ENCODE results near the gene MRPS11. TPM values are rescaled to one million over a fixed set of nuclear protein-coding genes. Genes with fewer than 3 reads are reported as not detected.

MRPS11 gene
- total and polyA plus RNA-seq, 9 of the 15 experiments (the other 6 are each of a cell fraction or from before 2014, with no cell fraction given): 28.3 to 83.2 (median 53.1) TPM

DNA sequence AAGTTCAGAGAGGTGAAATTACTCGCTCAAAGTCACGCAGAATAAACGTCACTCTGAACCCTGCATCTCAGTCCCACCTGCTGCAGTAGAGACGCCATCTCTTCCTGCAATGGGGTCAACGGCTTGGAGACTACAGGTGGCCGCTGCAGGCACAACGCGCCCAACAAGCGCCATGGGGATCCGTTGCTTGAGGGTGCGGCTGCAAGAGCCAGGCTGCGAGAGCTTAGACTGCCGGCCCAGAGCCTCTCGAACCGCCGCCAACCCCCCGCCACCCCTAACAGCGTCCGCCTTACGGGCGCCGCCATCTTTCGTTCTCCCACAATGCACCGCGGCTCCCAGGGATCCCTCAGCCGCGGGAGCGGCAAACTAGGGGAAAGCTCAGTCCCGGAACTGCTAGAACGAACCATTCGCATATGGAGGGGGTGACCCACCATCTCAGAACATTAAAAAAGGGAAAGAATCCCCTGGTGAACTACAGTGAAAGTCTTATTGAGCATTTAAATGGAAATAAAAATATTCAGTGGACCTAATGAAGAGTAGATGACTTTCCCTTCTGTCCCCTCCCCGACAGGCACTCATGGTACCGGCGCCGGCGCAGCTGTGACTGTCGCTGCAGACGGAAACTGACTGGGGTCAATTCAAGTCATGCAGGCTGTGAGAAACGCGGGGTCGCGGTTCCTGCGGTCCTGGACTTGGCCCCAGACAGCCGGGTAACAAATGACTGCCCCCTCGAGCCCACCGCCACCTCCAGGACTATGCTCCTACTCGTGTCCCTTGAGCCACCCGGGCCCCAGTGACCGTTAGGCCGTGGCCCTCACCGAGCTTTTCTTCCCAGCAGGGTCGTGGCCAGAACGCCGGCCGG is at the start of gene MRPS11, which contains the start of gene MRPL46 (continued):
- TF ChIP-seq, protein P1, sequence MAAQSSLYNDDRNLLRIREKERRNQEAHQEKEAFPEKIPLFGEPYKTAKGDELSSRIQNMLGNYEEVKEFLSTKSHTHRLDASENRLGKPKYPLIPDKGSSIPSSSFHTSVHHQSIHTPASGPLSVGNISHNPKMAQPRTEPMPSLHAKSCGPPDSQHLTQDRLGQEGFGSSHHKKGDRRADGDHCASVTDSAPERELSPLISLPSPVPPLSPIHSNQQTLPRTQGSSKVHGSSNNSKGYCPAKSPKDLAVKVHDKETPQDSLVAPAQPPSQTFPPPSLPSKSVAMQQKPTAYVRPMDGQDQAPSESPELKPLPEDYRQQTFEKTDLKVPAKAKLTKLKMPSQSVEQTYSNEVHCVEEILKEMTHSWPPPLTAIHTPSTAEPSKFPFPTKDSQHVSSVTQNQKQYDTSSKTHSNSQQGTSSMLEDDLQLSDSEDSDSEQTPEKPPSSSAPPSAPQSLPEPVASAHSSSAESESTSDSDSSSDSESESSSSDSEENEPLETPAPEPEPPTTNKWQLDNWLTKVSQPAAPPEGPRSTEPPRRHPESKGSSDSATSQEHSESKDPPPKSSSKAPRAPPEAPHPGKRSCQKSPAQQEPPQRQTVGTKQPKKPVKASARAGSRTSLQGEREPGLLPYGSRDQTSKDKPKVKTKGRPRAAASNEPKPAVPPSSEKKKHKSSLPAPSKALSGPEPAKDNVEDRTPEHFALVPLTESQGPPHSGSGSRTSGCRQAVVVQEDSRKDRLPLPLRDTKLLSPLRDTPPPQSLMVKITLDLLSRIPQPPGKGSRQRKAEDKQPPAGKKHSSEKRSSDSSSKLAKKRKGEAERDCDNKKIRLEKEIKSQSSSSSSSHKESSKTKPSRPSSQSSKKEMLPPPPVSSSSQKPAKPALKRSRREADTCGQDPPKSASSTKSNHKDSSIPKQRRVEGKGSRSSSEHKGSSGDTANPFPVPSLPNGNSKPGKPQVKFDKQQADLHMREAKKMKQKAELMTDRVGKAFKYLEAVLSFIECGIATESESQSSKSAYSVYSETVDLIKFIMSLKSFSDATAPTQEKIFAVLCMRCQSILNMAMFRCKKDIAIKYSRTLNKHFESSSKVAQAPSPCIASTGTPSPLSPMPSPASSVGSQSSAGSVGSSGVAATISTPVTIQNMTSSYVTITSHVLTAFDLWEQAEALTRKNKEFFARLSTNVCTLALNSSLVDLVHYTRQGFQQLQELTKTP (IDR thresholded peaks at IDR 0.05; ENCODE audit: low read depth in 1 of 2, partially characterized antibody in 2 of 2): peak; percentile 9 to 94
- TF ChIP-seq CXXC5 (CRISPR knock-in tag; IDR thresholded peaks at IDR 0.05): peak; percentile 61; the same call in 1 of the 2 replicates
- peak; percentile 98 for TF ChIP-seq C11orf30 (IDR thresholded peaks at IDR 0.05; ENCODE audit: low read depth)
- TF ChIP-seq ZNF77 (CRISPR knock-in tag; IDR thresholded peaks at IDR 0.05): no peak
- TF ChIP-seq, protein P2, sequence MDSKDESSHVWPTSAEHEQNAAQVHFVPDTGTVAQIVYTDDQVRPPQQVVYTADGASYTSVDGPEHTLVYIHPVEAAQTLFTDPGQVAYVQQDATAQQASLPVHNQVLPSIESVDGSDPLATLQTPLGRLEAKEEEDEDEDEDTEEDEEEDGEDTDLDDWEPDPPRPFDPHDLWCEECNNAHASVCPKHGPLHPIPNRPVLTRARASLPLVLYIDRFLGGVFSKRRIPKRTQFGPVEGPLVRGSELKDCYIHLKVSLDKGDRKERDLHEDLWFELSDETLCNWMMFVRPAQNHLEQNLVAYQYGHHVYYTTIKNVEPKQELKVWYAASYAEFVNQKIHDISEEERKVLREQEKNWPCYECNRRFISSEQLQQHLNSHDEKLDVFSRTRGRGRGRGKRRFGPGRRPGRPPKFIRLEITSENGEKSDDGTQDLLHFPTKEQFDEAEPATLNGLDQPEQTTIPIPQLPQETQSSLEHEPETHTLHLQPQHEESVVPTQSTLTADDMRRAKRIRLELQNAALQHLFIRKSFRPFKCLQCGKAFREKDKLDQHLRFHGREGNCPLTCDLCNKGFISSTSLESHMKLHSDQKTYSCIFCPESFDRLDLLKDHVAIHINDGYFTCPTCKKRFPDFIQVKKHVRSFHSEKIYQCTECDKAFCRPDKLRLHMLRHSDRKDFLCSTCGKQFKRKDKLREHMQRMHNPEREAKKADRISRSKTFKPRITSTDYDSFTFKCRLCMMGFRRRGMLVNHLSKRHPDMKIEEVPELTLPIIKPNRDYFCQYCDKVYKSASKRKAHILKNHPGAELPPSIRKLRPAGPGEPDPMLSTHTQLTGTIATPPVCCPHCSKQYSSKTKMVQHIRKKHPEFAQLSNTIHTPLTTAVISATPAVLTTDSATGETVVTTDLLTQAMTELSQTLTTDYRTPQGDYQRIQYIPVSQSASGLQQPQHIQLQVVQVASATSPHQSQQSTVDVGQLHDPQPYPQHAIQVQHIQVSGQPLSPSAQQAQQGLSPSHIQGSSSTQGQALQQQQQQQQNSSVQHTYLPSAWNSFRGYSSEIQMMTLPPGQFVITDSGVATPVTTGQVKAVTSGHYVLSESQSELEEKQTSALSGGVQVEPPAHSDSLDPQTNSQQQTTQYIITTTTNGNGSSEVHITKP (IDR thresholded peaks at IDR 0.05; ENCODE audit: partially characterized antibody): peak; percentile 100
- 0 out of 2 replicates have a peak, but pooled peaks have one; percentile 9 for TF ChIP-seq ARID1B (IDR thresholded peaks at IDR 0.05)
- TF ChIP-seq RB1 (IDR thresholded peaks at IDR 0.05; ENCODE audit: low read depth): peak; percentile 46; the same call in 1 of the 2 replicates
- TF ChIP-seq SMAD1 (IDR thresholded peaks at IDR 0.05; ENCODE audit: low read depth, low read length, partially characterized antibody): peak; percentile 49
- TF ChIP-seq, protein P3, sequence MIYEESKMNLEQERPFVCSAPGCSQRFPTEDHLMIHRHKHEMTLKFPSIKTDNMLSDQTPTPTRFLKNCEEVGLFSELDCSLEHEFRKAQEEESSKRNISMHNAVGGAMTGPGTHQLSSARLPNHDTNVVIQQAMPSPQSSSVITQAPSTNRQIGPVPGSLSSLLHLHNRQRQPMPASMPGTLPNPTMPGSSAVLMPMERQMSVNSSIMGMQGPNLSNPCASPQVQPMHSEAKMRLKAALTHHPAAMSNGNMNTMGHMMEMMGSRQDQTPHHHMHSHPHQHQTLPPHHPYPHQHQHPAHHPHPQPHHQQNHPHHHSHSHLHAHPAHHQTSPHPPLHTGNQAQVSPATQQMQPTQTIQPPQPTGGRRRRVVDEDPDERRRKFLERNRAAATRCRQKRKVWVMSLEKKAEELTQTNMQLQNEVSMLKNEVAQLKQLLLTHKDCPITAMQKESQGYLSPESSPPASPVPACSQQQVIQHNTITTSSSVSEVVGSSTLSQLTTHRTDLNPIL (CRISPR knock-in tag; IDR thresholded peaks at IDR 0.05): no peak
- TF ChIP-seq NEUROD1 (IDR thresholded peaks at IDR 0.05; ENCODE audit: borderline replicate concordance, low read depth, low read length, partially characterized antibody): peak; percentile 38
- TF ChIP-seq, protein P4, sequence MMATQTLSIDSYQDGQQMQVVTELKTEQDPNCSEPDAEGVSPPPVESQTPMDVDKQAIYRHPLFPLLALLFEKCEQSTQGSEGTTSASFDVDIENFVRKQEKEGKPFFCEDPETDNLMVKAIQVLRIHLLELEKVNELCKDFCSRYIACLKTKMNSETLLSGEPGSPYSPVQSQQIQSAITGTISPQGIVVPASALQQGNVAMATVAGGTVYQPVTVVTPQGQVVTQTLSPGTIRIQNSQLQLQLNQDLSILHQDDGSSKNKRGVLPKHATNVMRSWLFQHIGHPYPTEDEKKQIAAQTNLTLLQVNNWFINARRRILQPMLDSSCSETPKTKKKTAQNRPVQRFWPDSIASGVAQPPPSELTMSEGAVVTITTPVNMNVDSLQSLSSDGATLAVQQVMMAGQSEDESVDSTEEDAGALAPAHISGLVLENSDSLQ (IDR thresholded peaks at IDR 0.05): peak; percentile 27; the same call in 1 of the 2 replicates
- TF ChIP-seq, protein P5, sequence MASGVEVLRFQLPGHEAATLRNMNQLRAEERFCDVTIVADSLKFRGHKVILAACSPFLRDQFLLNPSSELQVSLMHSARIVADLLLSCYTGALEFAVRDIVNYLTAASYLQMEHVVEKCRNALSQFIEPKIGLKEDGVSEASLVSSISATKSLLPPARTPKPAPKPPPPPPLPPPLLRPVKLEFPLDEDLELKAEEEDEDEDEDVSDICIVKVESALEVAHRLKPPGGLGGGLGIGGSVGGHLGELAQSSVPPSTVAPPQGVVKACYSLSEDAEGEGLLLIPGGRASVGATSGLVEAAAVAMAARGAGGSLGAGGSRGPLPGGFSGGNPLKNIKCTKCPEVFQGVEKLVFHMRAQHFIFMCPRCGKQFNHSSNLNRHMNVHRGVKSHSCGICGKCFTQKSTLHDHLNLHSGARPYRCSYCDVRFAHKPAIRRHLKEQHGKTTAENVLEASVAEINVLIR (CRISPR knock-in tag; IDR thresholded peaks at IDR 0.05): peak; percentile 60
- TF ChIP-seq ATF1 (CRISPR knock-in tag; IDR thresholded peaks at IDR 0.05): no peak
- TF ChIP-seq ATF1 (tag; IDR thresholded peaks at IDR 0.05): peak; percentile 91
- TF ChIP-seq ZNF253 (CRISPR knock-in tag; conservative IDR thresholded peaks at IDR 0.05): no peak
- TF ChIP-seq POLR2H (tag; IDR thresholded peaks at IDR 0.05; ENCODE audit: low read depth): peak; percentile 72

All from K562 (cell line).